Hindlimb muscle (tissue), 1 donor: ENCODE results near the gene GRIN2A. TPM values are rescaled to one million over a fixed set of nuclear protein-coding genes. Genes with fewer than 3 reads are reported as not detected.

Source experiments
- DNase-seq: peaks from one replicate; pipeline ENCODE4 v3.0.0-alpha.2; 2013
- polyA plus RNA-seq: library from polyadenylated mRNA; unstranded; fragments of 120-200 nt; gene quantifications from one replicate; pipeline ENCODE4 v1.2.1, GENCODE V29; 2013; ENCODE audit not compliant: insufficient read length

The GRIN2A gene
- polyA plus RNA-seq, 1 donor, result 0.25 TPM

DNA sequence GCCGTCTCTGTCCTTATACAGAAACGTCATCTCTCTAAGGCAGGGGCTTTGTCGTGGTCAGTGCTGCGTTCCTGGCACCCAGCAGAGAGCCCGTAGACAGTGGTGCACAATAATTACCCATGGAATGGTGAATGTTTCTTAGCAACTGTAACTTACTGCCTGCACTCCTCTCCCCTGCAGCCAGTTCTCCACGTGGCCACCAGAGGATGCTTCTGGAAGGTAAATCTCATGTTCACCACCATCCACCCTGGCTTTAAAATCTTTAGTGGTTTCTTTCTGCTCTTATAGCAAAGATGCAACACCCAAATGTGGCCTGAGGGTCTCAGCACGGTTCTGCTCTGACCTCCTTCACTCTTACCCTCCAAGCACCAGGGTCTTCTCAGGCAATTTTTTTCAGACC is 150.8 kb downstream of the GRIN2A start:
- no peak for DNase-seq

DNA sequence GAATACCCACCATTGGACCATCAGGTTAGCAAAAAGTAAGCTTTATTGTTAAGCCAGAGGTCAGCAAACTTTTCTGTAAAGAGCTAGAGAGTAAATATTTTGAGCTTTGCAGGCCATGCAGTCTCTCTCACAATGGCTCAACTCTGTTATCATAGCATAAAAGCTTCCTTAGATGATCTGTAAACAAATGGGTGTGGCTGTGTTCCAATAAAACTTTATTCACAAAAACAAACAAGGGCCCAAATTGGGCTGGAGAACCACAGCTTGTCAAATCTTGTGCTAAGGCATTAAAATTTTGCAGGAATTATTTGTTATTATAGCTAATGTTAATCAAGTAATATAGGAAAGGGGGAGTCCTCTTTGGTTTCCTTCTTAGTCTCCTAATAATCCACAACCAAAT is 153.6 kb downstream of the GRIN2A start:
- no peak for DNase-seq

DNA sequence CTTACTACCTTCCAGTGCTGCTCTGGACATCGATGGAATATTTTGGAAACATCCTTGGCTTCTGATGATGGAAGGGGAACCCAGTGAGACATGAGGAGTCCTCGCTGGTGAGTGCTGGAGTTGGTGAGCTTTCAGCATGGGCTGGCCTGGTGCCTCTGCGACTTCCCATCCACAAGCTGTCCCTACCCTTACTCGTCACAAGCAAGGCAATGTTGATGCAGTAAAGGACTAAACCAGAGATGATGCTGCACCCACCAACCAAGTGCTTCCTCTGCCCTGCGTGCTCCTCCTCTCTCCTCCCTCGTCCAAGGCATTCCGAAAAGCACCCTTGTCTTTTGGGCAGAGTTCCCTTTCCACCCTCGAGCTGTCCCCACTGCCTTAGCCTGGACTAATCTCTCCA is 154.7 kb downstream of the GRIN2A start:
- DNase-seq, result no peak

DNA sequence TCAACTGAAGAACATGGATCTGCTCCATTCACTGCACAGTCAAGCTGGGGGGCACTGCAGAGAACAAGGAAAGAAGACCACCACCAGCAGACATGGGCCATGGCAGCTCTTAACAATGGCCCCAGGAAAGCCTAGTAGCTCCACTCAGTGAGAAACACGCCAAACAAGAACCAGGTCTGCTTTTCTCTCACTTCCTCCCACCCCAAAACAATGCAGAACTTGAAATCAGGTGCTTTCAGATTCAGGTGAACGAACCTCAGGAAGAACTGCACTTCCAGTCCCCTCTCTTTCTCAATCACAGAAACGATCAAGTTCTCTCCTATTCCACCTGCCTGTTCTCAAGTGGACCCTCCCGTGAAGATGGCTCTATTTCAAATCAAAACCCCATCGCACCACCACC is 155.6 kb downstream of the GRIN2A start:
- DNase-seq, result no peak

DNA sequence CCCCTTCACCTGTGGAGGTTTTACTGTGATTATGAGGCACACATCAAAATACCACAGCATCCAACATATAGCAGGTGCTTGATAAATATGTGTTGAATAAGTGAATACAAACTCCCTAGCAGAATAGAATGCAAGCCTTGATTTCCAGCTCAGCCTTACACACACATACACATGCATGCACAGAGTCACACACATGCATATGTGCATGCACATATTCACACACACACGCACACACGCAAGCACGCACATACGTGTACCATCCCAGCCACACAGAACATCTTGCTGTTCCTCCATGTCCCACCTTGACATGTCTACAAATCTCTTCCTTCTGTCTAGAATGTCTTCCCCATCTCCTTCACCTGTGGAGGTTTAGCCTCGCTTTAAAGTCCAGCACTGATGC is 160.1 kb downstream of the GRIN2A start:
- no peak for DNase-seq

DNA sequence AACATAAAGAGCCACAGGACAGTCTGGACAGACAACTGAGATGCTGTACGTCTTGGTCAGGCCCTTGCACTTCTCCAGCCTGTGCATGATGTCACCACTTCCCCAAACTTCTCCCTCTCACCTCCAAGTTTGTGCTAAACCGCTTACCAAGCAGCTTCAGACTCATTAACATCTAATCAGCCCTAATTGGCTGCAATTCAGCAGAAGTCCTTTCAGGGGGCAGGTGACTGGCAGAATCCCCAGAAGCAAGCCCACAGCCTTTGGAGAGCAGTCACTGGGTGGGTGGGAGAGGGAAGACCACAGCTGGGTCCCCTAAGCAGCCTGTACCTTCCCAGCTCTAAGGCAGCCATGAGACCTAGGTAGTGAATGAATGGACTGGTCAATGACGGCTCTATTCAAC is 161.4 kb downstream of the GRIN2A start:
- DNase-seq, result no peak

DNA sequence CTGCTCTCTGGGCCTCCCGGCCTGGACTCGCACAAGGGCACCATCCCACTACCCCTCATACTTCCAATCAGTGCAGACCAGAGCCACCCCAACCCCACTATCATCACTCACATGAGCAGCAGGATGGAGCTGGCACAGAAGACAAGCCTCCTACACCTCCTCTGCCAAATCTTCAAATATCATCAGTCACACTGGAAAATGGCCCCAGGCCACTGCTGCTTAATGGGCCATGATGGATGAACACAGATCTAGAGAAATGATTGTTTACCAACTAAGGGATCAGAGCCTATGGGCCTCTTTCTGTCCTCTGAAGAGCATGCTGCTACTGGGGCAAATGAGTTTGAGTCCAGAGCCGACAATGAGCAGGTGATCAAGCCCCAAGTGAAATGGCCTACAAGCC is 165.5 kb downstream of the GRIN2A start:
- no peak for DNase-seq

DNA sequence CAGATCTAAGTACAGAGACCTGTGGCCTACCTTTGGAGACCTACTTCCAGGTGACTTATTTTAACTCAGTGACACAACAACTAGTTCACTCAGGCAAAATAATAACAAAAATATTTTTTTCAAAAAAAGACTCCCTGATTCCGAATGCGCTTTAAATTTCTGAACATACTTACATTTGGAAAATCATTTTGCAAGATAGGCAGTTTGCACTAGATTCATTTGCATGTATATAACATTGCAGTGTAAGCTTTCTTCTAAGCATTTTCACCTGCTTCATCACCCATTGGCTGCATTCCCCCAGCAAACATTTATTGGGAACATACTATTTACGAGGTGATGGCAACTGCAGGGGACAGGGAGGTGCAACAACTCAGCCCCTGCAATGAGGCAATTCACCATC is 166.8 kb downstream of the GRIN2A start:
- DNase-seq, result no peak

DNA sequence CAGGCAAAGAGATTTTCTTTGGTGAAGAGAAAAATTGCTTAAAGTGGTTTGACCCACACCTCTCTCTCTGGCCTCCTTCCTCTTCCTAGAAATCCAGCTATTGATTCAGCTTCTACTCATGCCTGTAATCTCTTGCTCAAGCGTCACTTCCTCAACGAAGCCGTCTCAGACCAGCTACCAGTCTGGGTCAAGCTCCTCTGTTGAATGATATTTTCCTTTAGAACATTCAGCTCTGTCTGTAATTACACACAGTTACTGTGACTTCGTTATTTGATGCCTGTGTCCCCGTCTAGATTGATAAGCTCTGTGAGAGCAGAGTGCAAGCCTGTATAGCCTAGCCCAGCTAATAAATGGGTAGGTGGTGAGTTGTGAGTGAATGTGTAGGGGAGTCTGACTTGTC is 168.5 kb downstream of the GRIN2A start:
- no peak for DNase-seq

DNA sequence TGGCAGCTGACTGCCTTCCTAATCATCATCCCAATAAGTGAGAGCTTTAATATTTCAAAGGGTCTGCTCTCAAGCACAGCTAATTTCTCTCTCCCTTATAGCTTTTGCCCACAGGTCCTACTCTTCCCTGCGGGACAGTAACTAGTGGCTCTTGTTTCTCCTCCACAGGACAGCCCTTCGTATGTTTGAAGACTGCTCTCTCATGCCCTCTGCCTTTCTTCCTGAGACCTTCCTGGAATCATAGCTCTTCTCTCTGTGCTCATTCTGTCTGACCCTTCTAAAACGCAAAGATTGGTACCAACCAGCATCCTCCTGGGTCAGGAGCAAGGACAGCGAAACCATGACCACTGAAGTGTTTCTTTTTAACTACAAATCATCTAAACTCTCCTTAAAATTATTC is 168.9 kb downstream of the GRIN2A start:
- DNase-seq, result no peak

DNA sequence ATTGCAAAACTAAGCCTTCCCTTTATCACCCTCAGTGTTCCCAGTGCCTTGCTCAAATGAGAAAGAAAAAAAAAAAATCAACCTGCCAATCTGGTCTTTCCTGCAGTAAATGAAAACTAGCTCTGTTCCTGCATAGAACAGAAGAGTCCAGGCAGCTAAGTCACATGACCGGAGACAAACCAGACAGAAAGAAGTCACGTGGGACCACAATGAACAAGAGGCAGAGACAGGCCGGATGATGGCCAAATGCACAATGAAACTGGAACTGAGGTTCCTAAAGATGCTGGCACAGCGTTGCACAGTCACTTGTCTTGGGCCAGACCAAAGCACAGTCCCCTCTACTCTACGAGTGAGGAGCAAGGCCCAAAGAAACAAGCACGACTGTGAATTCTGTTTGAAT is 172.5 kb downstream of the GRIN2A start:
- DNase-seq, result no peak

DNA sequence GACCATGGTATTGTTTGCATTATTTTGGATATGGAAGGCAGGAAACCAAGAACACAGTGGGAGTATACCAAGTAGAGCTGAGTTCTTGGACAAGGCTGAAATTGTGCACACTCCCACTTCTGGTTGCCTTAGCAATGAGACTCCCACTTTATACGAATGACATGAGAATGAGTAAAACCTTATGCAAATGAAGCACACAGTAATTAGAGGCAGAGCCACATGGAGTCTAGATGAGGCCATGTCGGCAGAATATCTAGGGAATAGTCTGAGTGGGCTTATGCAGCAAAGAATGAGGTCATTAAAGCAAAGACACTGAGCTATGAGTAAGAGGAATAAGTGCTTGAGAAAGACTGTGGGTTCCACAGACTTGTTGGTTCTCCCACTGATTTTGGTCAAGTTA is 178.7 kb downstream of the GRIN2A start:
- no peak for DNase-seq

DNA sequence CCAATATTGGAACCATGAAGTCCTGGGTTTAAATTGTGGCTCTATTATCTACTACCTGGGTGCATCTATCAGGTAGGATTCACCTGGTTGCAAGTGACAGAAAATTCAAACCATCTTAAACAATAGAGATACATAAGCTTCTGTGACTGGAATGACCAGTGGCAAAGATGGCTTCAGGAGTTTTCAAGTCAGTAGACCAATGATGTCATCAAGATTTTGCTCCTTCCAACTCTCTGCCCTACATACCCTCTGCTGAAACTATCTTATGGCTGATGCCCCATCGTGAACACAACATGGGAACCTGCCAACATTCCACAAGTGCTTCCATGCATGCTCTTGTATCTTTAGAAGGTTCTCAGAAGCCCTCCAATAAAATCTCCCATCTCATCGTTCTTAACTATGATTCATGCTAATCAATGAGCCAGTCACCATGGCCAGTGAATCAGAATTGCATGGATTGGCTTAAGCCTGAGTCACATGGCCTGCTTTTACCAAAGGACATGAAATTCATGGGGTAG is 180.9 kb downstream of the GRIN2A start:
- no peak for DNase-seq

DNA sequence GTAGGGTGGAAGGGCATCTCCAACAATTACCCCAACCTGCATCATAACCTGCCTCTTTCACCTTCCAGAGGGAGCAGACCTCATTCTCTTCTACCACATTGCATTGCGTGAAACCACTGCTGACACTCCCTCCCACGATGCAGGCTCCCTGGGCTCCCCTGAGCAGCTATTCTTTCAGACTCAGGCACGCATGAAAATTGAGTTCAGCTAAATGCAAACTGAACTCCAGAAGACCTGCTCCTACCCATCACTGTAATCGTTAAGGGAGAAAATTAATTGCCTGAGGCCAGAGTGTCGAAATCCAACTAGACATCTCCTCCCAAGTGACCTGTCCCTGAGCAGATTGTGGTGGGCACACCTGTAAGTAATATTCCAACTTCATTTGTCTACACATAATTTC is 186.0 kb downstream of the GRIN2A start:
- DNase-seq, result no peak

DNA sequence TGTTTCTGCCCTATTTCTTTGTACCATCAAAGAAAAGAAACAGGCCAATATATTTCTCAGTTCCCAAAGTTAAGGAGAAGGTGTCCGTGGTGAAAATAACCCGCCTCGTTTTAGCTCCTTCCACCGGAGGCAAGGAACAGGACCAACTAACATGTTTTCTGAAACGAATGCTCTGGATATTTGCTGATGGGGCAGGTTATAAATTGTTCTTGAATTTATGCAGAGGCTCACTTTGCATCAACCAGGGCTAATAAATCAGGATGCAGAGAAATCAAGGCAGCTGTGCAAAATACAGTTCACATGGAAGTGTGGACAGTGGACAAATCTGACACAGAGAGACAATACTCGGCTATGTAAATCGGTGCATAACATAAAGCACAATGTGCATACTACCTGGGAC is 189.8 kb downstream of the GRIN2A start:
- DNase-seq, result no peak

DNA sequence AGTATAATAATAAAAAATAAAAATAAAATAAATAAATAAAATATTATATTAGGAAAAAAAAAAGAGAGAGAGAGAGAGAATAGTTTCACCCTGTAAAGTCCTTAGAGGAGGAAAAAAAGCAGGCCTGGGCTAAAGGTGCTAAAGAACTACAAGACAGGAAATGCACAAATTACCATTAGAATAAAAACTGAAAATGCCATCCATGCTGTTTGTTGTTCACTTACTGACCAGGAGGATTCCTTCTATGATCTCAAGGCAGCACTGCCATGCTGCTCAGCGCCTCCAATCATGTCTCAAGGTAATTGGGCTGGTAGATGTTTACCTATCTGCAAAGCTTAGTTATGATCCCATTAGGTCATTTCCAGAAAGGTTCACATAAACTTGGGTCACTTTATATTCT is 201.2 kb downstream of the GRIN2A start:
- no peak for DNase-seq

DNA sequence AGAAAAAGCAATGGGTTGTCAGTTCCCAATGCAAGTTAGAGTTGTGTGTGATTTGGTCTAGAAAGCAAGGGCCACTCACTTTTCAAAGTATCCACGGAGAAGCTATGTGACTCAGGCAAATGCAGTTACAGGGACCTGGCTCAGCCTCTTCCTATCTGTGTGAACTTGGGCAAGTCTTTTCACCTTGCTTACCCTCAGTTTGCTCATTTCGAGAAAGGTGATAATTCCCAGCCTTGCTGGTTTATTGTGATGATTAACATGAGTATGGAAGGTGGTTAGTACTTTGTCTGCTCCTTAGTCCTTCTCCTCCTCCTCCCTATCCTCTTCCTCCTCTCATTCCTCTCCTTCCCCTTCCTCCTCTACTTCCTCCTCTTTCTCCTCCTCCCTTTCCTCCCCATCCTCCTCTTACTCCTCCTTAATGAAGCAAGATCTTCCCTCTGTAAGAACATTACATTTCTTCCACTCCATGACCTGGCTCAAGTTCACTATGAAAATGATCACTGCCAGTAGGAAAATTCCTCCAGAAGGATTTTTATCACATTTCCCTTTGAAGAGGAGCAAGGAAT is 204.0 kb downstream of the GRIN2A start:
- DNase-seq, result no peak

DNA sequence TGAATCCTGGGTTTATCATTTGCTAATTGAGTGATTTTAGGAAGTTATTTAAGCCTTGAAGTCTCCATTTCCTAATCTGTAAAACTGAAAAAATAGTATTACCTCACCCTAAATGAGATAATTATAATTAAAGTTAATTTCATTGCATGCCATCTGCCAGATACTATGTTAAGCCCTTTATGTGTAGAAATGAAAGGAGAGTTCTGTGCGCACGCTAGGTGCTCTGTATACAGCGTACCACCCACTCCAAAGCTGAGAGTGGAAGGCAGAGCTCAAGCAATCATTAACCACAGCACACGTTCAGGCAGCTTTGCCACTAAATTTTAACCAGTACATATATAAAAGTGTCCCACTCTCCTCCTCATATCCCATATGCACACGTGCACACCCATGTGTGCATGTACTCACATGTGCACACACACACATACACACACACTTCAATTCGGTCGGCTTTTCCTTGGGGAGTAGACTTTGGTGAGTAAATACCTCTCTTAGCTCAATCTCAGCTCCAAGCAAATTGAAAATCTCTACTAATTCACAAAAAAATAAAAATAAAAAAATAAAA is 204.8 kb downstream of the GRIN2A start:
- no peak for DNase-seq

DNA sequence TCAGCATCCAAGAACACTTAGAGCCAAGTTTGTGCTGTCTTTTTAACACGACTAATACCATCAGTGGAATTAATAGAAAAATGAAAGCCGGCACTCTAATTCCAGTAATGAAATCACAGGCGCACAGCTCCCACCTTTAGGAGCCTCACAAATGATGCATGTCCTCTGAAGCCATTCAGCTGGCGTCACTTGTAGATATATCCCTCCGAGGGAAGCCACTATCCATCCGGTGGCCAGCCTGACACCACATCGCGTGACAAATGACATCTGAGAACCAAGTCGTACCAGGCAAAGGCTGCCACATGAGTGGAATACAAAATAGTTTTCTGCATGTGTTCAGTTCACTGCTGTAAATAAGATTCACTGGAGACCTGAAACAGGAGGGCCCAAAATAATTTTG is 205.6 kb downstream of the GRIN2A start:
- DNase-seq, result no peak

DNA sequence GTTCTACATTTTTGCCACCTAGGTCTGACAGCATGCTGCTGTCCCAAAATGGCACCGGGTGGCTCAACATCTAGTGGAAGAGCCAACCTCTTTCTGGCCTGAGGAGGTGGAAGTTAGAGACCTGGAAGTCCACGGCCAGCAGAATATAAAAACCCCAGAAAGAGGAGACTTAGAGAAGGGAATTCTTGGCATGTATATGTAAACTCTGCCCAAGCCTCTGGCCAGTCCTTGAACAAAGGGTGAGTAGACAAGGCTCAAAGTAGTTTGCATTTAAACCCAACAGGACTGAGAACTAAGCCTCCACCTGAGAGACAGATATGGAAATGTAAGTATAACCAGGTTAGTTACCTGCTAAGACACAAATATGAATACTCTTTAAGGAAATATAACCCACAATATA is 210.3 kb downstream of the GRIN2A start:
- DNase-seq, result no peak

DNA sequence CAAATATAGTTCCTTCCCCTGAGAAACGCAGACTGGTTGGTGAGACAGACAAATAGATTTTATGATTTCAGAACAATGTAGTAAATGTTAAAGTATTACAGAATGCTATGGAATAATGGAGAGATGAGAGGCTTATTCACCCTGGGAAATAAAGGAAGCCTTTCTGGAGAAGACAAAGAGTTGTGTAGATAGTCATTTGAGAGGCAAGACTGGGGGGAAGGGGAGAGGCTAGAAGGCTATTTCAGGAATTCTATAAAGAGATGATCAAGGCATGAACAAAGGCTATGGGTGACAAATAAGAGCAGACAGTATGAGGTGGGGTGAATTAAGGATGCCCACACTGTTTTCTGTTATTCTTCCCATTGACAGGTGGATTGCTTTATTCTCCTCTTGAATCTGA is 211.4 kb downstream of the GRIN2A start:
- DNase-seq, result no peak

DNA sequence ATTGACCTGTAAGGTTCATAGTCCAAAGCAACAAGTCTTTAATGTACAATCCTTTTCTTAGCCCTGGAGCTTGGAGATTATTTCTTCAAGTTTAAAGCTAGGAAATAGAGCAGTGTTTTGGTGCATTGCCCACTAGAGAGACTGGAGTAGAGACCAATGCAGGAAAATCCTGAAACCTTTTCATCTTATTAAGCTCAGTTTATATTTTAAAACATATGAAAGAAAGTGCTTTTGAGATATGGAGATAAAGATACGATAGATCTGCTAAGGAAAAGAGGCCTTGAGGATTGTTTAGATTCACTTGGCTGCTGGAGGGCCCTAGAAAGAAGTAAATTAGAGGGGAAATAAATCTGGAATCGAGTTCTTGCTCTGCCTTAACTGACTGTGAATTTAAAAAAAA is 212.0 kb downstream of the GRIN2A start:
- DNase-seq, result no peak

DNA sequence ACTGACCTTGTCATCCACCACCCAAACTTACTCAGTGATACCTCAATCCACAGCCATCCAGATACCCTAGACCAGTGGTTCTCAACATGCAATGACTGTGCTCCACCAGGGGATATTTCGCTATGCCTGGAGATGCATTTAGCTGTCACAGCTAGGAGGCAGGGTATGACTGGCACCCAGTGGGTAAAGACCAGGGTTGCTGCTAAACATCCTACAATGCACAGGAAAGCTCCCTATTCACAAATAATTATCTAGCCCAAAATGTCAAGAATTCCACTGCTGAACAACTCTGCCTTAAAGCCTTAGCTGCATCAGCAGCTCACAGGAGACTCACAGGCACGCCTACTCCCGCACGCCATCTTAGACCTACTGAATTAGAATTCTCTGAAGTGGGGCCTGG is 212.6 kb downstream of the GRIN2A start:
- no peak for DNase-seq

DNA sequence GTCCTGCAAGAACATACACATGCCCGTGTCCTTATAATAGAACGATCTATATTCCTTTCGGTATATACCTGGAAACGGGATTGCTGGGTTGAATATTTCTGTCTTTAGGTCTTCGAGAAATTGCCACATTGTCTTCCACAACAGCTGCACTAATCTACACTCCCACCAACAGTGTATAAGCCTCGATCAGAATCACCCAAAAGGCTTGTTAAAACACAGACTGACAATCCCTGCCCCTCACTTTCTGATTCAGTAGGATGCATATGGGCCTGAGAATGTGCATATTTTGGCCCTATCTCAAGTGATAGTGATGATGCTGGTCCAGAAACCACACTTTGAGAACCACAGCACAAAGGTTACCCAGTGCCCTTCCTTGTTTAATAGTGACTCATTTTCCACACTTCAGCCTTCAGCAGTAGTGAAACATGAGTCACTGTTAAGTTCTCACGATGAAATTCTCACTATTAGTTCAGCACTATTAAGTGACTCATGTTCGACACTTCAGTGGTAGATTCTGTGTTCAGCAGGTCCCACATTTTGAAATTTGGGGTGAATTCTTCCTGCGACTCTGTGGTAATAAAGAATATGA is 215.6 kb downstream of the GRIN2A start:
- DNase-seq, result no peak

DNA sequence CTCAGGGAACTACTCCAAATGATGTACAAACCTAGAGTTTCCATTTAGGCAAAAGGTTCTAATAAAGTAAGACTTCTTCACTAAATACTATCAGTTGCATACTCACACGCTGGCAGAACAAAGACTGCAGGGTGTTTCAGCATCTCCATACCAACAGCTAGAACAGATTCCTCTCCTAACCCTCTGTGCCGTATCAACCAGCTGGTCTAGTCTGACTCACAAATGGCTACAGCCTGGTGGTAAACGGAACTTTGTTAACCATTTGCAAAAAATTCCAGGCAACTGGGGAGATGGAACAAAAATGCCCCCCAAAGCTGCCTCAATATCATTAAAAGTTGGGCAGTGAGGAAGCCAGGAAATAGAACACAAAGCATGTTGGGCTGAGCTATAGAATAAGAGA is 217.1 kb downstream of the GRIN2A start:
- no peak for DNase-seq
